Hematopoietic multipotent progenitor cell treated with erythropoietin and hydrocortisone succinate and interleukin-3 and kit ligand, for 15 days (in vitro differentiated cells): ENCODE results near the gene ARTN.

Source experiments
- DNase-seq: peaks from one replicate; pipeline ENCODE4 v3.0.0-alpha.2; 2015; ENCODE audit warnings: low spot score

ARTN gene

DNA sequence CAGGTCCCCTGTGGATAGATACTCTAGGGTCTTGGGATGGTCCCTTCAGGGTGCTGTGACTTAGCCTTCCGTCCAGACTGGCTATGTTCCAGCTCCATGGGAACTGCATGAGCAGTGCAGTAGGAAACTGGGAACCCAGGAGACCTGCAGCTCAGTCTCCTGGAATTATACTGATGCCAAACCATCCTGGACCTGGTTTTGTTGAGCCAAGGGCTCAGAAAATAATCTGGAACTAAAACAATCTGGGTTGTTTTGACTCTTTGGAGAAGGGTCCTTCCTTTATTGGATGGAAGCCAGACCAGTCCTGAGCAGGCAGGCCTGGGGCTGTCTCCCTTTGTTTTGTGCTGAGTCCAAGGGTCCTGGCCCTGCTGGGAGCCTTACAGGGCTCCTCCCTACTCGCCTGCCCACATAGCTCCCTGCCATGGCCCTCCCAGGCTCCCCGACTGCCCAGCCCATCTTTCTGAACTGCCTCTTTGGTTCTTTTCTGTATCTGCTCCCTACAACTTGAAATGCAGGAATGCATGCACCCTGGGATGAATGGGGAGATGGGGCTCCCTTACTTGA, 14.4 kb downstream of the ARTN start:
- DNase-seq: no peak

DNA sequence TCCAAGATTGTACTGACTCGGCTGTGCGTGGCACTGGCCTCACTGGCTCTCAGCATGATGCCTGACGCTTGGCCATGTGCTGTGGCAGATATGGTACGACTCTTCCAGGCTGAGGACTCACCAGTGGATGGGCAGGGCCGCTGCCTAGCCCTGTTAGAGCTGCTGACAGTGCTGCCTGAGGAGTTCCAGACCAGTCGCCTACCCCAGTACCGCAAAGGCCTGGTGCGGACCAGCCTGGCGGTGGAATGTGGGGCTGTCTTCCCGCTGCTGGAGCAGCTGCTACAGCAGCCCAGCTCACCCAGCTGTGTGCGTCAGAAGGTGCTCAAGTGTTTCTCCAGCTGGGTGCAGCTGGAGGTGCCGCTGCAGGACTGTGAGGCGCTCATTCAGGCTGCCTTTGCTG, 16.1 kb downstream of the ARTN start:
- DNase-seq: no peak

DNA sequence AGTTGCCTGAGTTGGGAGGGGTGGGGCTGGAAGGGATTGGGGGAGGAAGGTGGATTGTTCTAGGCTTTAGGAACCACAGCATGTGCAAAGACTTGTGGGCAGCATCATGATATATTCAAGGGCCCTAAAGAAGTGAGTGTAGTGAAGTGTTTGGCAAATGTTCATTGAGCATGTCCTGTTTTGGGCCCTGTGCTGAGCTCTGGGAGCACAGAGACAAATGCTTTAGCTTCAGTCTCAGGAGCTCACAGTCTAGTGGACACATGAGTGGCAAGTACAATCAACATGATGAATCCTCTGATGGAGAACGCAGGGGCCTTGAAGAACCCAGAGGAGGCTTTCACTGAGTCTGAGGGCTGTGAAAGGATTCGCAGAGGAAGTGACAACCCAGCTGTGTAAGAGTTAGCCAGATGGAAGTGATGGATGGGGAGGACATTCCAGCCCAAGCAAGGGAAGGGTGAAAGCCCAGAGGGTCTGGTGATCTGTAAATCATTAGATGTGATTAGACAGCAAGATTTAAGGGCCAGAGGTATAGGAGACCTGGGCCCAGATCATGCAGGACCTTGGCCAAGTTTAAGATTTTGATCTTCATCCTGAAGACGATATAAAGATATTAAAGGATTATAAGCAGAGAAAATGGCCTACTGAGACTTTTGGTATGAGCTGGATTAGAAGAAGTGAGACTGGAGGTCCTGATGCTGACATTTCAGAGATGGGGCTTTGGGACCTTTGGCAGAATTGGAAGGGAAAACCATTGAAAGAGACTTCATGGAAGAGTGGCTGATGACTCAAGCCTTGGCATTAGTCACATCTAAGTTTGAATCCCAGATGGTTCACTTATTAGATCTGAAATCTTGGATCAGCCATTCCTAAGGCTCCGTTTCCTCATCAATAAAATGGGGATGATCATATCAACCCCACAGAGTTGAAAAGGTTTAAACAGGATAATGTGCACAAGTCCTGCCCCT, 17.7 kb downstream of the ARTN start:
- no peak for DNase-seq

DNA sequence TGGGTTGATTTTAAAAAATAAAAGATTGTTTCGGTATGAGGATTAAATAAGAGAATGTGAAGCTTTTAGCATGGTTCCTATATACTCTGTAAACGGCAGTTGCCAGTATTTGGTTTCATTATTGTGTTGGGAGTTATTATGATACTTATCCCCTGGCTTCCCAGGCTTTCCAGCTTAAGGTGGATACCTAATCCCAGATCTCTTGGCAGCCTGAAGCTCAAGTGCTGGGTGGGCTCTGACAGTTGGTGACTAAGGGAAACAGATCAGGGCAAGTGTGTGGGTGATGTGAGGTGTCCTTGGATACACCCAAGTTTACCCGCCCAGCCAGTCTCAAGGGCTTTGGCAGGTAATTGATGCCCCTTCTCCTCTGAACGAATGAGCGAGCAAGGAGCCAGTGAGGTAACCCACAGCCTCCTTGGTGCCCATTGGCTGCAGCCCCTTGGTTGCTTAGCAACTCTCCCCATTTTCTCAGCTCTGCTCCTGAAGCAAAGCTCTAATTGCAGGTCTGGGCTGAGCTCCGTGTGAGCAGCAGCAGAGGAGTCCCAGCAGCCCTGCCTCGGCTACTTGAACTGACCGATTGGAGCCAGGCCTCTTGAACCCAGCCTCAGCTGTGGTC, 19.2 kb downstream of the ARTN start:
- peak; percentile 34 for DNase-seq

DNA sequence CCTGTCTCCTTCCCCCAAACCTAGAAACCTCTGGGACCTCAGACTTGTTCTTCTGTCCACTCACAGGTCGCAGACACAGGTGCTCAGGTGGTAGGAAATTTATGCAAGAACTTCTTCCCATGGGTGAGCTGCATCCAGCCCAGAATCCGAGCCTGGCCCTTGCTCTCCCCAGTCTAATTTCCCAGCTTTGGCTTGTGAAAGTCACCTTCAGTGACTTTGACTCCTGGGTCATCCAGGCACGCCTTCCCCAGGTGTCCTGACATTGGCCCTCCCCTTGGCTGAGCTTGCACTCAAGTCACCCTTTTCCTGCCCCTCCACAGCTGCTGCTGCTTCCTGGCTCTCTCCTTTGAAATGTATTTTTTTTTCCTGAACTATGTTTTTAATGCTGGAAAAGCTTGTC, 19.8 kb downstream of the ARTN start:
- no peak for DNase-seq

DNA sequence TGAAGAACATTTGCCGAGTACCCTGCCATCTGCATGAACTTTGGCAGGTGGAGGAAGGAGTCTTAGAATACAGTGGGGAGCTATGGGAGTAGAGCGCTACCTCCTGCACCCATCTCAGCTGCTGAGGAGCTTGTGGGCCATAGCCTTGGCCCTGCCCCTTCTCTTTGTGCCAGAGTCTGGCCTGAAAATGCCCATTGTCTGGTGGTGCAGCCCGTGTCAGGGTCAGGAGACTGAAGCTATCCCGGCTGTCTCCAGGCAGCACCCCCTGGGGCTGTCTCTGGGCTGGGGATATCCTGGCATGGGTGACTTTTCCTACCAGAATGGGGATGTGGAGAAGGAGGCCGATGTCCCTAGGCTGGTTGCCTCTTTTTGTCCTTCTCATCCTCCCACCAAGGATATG, 20.4 kb downstream of the ARTN start:
- no peak for DNase-seq

DNA sequence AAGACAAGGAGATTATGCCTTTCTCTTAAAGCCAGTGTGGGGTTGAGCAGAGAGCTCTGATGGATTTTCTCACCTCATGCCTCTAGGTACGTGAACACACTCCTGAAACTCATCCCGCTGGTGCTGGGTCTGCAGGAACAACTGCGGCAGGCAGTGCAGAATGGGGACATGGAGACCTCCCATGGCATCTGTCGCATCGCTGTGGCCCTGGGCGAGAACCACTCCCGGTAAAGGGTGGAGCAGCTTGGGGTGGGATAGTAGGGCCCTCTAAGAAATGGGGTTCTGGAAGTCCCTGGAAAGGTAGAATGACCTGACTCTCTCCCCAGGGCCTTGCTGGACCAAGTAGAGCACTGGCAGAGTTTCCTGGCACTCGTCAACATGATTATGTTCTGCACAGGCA, 22.6 kb downstream of the ARTN start:
- DNase-seq: no peak

DNA sequence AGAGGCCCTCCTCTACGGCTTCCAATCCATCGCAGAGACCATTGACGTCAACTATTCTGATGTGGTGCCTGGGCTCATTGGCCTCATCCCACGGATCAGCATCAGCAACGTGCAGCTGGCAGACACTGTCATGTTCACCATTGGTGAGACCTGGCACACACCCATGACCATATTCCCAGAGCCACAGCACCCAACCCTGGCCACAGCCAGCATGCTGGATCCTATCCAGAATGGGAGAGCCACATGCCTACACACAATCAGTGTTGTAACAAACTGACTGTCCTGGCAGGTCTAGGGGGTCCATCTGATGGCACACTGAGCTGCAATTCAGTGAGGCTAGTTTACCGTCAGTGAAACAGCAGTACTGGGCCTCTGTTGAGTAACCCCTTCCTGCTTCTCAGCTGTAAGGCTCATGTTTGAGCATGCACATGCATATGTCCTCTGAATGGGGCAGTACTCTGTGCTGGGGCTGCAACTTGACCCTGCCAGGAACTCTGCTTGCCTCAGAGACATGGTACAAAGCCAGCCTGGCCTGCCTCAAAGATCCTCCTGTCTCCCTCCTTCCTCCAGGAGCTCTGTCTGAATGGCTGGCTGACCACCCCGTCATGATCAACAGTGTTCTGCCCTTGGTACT, 23.9 kb downstream of the ARTN start:
- DNase-seq: no peak

DNA sequence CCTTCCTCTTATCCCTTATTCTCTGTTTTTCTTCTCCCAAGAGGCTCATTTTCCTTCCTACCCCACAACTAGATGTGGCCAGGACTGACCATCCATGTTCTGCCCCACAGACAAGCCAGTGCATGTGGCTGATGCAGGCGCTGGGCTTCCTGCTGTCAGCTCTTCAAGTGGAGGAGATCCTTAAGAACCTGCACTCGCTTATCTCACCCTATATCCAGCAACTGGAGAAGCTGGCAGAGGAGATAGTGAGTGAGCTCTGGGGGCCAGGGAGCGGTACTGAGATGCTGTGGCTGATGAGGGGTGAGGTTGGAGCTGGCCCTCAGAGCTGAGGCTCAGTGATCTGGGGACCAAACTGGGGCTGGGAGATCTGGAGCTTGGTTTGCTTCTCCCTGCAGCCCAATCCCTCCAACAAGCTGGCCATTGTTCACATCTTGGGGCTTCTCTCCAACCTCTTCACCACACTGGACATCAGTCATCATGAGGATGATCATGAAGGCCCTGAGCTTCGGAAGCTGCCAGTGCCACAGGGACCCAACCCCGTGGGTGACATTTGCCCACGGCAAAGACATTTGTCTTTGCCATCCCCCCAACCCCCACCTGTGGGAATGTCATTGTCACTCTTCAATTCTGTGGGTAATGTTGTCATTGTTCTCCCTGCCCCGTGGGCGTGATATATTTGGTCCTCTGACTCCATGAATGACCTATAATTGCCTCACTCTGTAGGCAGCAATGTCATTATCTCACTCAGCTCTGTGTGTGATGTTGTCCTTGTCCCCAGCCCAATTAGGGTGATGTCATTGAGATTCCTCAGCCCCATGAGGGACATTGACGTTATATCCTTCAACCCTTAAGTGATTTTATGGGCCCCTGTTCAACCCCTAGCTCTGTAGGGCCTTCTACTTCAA, 25.0 kb downstream of the ARTN start:
- peak; percentile 38 for DNase-seq

DNA sequence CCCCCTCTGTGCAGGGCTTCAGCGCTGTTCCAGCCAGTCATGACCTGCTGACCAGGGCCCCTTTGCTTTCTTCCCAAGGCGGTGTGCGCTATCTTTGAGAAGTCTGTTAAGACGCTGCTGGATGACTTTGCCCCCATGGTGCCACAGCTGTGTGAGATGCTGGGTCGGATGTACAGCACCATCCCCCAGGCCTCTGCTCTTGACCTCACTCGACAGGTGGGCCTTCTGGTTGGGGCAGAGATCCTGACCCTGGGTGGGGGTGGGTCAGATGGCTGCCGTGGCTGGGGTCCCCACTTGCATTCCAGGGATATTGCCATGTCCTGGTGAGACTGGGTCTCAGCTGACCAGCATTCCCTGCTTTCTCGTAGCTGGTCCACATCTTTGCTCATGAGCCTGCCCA, 27.2 kb downstream of the ARTN start:
- DNase-seq: no peak

DNA sequence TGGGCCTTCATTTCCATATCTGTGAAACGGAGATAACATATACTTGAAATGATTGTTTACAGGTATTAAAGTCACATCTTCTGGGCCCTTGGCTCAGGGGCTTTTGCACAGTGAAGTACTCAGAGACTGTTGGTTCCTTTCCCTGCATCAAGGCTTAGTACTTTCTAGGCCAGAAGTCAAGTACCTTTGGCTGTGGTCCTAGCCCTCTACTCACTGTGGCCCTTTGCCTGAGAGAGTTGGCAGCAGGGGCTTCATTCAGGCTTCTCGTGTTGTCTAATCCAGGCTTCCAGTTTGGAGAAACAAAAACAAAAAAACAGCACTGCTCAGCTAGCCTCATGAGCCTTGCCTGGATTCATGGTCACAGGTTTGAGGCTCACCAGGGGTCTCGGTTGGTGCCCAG, 28.1 kb downstream of the ARTN start:
- DNase-seq: no peak

DNA sequence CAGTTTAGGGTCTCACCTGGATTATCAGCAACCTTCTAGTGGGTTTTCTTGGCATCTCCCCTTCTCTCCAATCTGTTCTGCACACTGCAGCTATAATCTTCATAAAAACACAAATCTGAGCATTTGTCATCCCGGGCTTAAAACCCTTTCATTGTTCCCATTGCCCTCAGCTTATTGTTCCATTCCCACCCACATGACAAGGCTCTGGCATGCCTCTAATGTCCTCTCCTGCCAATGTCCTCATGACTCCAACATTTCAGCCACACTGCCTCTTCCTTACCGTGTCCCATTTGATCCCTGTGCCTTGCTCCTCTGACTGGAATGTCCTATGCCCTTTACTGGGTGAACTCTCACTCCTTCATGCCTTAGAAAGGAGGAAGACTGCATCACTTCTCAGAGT, 28.7 kb downstream of the ARTN start:
- no peak for DNase-seq

DNA sequence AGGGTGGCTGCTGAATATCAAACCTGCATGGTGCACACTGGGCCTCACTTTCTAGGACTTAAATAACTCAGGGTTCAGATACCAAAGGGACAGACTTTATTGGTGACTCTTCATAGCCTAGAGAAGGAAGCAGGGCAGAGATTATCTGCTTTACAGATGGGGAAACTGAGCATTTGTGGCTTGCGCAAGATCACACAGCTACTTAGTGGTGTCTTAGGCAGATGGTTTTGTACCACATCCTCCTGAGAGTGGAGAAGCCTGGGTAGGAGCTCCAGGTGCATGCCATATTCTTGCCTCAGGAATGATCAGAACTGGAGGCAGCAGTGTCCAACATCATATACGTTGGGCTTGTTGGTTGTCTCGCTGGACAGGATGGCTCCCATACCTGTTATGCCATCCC, 29.4 kb downstream of the ARTN start:
- no peak for DNase-seq

DNA sequence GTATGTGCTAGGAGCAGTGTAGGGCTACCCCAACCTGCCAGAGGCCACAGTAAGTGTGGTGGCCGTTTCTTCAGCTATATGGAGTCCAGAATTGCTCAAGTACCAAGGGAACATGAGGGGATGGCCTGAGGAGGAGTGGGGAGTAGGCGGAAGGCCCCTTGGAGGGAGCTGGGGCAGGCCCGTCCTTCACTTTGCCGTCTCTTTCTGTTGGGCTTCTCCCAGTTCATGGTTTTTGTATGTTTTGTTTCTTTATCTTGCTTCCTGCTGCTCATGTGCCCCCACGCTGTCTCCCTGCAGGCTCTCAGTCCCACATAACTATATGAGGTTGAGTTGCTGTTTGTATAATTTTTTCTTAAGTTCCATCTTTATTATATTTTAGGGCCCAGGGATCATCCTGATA, 30.3 kb downstream of the ARTN start:
- no peak for DNase-seq

DNA sequence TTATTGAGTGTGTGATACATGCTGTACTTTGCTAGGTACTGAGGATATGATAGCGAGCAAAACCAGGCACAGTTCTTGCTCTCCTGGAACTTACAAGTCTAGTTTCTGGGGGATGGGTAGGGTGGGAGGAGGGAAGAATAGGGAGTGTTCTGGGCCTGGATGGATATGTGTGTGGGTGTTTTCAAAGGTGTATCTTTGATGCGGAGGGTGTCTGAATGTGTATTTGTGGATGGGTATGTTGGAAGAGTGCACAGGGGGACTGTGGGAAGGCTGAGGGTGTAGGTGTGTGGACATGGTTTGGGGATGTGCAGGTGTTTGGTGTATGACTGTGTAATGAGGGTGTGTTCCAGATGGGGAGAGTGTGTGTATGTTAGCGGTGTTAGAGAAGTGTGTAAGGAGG, 31.7 kb downstream of the ARTN start:
- DNase-seq: no peak

DNA sequence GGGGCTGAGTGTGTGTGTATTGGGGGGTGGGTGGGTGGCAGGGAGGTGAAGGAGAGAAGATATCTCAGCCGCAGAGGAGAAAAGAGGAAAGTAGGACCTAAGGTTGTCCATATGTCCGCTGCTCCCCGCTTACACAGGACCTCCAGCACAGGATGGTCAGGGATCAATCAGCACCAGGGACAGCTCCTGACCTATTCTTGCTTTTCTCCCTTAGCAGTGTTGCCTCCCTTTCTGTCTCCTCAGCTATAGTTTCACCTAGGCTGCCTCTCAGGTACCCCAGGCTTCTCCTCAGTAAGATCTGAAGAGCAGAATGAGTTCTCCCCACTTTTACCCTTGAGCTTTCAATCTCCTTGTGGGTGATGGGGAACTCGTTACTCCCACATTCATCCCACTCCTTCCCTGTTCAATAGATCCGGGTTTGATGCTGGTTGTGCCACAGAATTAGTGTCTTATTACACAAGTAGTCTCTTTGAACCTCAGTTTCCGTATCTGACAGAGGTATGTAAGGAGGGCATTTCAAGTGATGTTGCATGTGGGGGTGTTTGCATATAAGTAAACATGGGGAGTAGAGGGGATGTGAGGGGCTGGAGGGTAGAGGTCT, 34.8 kb downstream of the ARTN start:
- peak; percentile 28 for DNase-seq

DNA sequence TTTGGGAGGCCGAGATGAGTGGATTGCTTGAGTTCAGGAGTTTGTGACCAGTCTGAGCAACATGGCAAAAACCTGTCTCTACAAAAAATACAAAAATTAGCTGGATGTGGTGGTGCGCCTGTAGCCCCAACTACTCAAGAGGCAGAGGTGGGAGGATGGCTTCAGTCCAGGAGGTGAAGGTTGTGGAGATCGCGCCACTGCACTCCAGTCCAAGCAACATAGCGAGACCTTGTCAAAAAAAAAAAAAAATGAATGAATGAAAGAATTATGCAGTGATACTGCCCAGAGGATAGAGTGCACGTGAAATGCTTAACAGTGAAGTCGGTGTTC, 35.8 kb downstream of the ARTN start:
- DNase-seq: no peak

DNA sequence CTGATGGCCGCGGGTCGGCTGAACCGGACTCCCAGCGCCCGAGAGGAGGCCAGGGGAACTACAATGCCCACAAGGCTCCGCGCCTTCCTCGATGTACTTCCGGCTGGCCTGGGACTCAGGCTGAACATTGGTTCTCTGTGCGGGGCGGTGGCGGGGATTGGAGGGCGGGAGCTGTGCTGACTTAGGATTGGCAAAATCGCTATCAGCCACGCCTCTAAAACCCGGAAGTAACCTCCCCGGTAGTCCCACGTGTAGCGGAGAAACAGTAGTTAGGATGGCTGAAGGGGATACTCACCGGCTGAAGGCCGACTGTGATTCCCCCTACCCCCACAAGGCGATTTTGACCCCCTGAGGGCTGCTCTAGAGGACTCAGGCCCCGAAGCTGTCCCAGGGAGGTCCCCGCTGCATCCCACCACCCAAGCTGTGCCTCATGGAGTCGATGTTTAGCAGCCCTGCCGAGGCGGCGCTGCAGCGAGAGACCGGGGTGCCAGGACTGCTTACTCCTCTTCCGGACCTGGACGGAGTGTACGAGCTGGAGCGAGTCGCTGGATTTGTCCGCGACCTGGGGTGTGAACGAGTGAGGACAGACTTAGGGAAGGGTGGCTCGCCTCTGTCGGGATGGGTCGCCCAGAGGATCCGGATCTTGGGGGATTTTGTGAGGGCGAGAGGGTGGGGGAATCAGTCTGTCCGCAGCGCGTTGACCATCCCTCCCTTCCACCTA, 36.3 kb downstream of the ARTN start, which contains the start of gene DPH2:
DPH2 (plus strand) TSS at position 265 of the 721 bp plus-strand sequence; CDS start at position 431, 166 bp downstream.
- peak; percentile 96 for DNase-seq

DNA sequence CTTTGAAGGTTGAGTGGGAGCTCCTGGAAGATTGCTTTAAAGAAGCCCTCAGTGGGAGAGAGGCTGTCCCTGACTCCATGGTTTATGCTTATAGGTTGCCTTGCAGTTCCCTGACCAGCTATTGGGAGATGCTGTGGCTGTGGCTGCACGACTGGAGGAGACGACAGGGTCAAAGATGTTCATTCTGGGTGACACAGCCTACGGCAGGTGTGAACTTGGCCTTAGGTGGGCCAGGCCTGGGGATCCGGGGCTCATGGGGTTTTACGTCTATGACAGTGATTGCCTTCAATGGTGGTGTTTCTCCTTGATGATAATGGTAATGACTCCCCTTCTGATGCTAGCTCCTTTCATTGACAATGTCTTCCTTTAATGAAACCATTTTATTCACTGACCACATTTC, 36.9 kb downstream of the ARTN start:
- no peak for DNase-seq

DNA sequence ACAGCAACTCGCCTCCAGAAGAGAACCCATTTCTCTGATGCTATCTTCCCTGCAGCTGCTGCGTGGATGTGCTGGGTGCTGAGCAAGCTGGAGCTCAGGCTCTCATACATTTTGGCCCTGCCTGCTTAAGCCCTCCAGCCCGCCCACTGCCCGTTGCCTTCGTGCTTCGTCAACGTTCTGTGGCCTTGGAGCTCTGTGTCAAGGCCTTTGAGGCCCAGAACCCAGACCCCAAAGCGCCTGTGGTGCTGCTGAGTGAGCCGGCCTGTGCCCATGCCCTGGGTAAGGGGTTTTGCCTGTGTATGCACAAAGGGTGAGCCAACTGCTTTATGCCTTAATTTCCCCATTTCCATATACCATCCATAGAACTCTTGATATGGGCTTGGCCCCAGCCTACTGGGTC, 37.3 kb downstream of the ARTN start:
- no peak for DNase-seq
